ACHN (cell line): Measurements from ENCODE around the gene GCNT2.
A peak's percentile ranks its signal among the peaks of the same experiment; 100 is the strongest.
"Not testable (repeated sequence)": the region's sequence is repeated elsewhere in the genome, so short reads cannot be mapped to it uniquely, and the experiment has no call there.

Experiments
- DNase-seq: peaks from one replicate; pipeline ENCODE4 v3.0.0-alpha.2; 2015
- in situ Hi-C: cut with HindIII; loops from 2 replicates; pipeline ENCODE4 v1.10.0; 2017; ENCODE audit warnings: low sequenced_read_pairs, low pct_ligation_motif_present, low pct_unique_long_range_greater_than_20kb

Gene GCNT2

DNA sequence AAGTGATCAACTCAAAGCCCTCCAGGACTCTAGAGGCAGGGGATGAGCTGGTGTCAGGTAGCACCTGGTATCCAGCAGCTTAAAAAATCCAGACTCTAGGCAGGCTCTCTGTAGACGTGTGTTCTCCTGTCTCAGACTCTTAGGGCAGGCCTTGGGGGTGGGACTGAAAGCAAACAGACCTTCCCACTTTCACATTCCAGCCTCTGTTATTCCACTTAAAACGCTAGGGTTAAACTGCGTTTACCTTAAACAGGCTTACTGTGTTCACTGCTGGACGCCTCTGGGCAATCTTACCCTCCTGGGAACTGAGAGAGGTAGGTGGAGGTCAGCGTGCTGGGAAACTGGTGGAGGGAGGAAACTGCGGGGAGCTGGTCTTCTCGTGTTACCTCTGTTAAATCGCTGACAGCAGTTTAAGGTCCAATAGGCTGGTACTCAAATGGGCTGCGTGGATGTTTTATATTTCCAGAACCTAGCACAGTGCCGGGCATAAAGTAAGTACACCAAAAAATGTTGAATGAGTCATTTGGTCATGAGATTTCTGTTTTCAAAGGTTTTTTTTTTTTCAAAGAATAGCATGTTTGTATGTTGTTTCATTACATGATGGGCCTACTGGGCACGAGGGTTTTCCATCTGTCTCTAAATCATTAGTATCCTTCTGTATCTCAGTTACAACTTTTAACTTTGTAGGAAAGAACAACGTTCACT, at the start of gene GCNT2:
Gene GCNT2, plus strand, starts transcription at position 248 of the 705 bp plus-strand sequence. CDS start 7,561 bp downstream, outside the sequence.
- in situ Hi-C loops = no loop called here
- DNase-seq = peak; percentile 75

DNA sequence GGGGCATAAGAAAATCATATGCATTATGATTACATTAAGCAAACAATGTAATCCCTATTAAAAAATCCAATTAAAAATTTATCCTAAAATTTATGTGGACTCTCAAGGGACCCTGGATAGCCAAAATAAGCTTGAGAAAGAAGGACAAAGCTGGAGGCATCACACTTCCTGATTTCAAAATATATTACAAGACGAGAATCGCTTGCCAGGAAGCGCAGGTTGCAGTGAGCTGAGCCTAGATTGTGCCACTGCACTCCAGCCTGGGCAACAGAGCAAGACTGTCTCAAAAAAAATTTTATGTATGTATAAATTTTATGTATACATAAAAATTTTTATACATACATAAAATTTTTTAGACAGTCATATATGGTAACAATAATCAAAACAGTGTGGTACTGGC, 48.5 kb upstream of the GCNT2 start:
- no peak for DNase-seq
- in situ Hi-C loops = no loop called here

DNA sequence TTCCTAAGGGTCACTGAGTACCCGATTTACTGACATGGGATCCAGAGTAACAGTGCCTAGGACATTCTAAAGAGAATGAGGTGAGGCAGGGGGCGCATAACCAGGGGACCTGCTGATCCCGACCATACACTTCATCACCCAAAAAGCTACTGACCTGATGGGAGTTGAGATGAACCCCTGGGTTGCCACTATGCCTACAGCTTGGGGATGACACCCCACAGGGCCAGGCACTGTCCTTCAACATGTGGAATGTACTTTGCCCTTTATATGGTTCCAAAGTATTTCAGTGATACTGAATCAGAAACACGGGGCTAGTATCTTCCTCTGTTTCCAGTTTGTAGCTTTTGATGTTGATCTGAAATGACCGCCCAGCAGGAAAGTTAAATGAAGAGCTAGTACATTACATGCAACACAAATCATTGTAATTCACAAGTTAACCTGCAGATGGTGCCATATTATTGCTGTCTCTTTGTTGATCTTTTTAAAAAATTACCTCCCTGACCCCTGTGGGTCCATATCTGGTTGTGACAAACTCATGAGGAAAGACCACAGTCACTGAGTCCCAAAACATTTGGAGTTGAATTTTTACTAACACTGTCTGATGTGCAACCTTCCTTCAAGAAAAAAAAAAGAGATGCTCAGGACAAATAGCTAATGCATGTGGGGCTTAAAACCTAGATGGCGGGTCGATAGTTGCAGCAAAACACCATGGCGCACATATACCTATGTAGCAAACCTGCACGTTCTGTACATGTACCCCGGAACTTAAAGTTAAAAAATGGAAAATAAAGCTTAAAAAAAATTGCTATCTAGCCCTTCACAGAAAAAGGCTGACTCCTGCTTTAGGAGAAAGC, 42.7 kb upstream of the GCNT2 start:
- DNase-seq = peak; percentile 47
- in situ Hi-C loops = no loop called here

DNA sequence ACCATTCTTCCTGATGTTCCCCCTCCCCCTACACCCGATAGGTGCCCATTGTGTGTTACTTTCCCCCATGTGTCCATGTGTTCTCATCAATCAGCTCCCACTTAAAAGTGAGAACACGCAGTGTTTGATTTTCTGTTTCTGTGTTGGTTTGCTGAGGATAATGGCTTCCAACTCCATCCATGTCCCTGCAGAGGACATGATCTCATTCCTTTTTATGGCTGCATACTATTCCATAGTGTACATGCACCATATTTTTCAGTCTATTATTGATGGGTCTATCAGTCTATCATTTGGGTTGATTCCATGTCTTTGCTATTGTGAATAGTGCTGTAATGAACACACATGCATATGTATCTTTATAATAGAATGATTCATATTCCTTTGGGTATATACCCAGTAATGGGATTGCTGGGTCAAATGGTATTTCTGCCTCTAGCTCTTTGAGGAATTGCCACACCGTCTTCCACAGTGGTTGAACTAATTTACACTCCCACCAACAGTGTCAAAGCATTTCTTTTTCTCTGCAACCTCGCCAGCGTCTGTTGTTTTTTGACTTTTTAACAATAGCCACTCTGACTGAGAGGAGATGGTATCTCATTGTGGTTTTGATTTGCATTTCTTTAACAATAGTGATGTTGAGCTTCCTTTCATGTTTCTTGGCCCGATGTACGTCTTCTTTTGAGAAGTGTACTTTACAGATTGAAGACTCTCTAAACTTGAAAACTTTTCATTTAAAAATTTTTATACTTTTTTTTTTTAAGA, 41.0 kb upstream of the GCNT2 start:
- no peak for DNase-seq
- in situ Hi-C loops = no loop called here

DNA sequence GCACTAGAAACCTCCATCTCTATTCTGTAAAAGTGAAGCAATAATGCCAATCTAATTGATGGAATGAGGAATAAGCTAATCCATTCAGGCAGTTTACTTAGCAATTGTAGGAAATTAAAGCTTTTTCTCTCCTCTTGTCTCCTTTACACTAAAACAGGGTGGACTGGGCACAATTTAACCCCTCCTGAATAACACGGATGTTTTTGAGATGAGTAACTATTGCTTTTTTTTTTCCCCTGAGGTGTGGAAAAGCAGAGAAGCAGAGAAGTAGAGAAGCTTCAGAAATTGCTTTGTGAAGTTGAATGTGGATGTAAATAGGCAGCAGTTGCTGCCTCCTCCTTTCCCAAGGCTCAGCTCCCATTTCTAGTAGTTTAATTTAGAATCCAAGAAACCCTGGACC, 40.0 kb upstream of the GCNT2 start:
- peak; percentile 68 for DNase-seq
- in situ Hi-C loops = no loop called here

DNA sequence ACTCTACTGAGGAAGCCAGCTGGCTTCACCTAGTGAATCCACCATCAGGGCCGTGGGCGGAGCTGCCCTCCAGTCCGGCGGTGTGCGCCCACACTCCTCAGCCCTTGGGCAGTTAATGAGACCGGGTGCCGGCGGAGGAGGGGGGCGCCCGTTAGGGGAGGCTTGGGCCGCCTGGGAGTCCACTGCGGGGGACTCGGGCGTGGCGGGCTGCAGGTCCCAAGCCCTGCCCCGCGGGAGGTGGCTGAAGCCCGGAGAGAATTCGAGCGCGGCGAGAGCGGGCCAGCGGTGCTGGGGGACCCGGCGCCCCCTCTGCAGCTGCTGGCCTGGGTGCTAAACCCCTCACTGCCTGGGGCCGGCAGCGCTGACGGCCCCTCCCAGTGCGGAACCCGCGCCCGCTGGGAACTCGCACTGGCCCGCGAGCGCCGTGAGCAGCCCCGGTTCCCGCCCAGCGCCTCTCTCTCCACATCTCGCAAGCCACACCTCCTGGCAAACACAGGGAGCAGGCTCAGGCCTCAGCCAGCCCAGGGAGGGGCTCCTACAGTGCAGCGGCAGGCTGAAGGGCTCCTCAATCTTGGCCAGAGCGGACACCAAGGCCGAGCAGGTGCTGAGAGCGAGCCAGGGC, 38.4 kb upstream of the GCNT2 start:
- DNase-seq = no peak
- in situ Hi-C loops = no loop called here

DNA sequence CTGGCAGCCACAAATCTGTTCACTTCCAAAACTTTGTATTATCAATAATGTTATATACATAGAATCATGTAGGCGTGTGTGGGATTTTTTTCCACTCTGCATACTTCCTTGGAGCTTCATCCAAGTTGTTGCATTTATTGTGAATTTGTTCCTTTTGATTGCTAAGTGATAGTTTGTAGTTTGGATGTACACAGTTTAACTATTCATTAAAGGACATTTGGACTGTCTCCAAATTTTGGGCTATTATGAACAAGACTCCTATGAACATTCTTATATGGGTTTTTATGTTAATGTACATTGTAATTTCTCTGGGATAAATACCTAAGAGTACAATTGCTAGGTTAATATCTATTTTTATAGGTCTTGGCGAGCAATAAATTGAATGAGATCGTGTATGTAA, 36.2 kb upstream of the GCNT2 start:
- no peak for DNase-seq
- in situ Hi-C loops = no loop called here

DNA sequence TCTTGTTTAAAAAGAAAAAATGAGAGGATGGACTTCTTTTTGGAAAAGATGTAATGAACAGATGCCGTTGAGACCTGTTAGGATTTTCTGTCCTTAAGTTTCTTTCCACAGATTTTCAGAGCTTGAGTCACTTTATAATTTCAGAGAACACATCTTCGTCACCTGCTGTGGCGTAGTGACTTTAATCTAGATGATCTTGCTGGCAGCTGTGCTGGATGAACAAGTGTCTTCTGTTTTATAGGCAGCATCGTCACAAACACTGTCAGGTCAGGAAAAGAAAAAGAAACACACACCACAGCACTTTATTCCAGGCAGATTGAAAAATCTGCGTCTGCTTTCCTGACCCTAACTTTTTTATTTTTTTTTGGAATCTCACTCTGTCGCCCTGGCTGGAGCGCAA, 35.7 kb upstream of the GCNT2 start:
- in situ Hi-C loops = no loop called here
- DNase-seq = no peak

DNA sequence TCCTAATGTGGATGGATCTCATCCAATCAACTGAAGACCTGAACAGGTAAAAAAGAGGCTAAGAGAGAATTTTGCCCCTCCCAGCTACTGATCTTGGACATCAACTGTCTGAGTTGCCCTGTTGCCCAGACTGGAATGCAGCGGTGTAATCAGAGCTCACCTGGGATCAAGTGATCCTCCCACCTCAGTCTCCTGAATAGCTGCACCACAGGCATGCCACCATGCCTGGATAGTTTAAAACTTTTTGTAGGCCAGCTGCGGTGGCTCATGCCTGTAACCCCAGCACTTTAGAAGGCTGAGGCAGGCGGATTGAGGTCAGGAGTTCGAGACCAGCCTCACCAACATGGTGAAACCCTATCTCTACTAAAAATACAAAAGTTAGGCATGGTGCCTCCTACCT, 34.9 kb upstream of the GCNT2 start:
- in situ Hi-C loops = no loop called here
- DNase-seq = no peak

DNA sequence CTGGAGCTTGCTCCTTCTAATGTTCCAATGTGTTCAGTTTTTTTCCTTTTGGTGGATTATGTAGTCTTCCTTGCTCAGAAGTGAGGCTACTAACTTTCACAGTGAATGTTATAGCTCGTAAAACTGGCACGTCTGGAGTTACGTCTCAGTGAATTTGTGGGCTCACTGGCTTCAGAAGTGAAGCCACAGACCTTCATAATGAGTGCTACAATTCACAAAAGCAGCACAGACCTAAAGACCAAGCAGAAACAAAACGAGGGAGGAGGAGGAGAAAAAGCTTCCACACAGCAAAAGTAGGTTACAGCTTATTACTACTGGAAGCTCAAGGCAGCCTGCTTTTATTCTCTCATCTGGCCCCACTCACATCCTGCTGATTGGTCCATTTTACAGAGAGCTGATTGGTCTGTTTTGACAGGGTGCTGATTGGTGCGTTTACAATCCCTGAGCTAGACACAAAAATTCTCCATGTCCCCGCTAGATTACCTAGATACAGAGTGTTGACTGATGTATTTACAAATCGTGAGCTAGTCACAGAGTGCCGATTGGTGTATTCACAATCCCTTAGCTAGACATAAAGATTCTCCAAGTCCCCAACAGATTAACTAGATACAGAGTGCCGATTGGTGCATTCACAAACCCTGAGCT, 34.1 kb upstream of the GCNT2 start:
- DNase-seq, in situ Hi-C loops: not testable (repeated sequence)

DNA sequence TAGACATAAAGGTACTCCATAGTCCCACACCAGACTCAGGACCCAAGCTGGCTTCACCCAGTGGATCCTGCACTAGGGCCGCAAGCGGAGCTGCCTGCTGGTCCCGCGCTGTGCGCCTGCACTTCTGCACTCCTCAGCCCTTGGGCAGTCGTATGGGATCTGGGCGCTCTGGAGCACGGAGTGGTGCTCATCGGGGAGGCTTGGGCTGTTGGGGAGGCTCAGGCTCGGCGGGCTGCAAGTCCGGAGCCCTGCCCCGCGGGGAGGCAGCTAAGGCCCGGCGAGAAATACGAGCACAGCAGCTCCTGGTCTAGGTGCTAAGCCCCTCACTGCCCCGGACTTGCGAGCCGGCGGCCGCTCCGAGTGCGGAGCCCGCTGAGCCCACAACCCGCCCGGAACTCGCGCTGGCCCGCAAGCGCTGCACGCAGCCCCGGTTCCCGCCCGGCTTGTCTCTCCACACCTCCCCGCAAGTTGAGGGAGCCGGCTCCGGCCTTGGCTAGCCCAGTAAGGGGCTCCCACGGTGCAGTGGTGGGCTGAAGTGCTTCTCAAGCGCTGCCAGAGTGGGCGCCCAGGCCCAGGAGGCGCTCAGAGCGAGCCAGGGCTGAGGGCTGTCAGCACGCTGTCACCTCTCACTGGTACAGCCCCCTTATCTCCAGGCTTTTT, 33.4 kb upstream of the GCNT2 start:
- in situ Hi-C loops = no loop called here
- DNase-seq = no peak

DNA sequence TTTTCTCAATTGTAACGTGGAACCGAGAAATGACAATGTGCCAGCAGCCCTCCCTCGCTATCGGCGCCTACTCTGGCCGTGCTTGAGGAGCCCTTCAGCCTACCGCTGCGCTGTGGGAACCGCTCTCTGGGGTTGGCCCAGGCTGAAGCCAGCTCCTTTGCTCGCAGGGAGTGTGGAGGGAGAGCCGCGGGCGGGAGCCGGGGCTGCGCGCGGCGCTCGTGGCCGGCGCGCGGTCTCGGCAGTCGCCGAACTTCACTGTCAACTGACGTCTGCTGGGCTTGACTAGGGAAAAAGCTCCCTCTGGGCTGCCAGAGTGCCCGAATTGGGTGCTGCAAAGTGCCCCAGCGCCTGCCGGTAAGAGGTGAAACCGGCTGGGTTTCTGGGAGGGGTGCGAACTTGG, 29.7 kb upstream of the GCNT2 start:
- in situ Hi-C loops = no loop called here
- no peak for DNase-seq

DNA sequence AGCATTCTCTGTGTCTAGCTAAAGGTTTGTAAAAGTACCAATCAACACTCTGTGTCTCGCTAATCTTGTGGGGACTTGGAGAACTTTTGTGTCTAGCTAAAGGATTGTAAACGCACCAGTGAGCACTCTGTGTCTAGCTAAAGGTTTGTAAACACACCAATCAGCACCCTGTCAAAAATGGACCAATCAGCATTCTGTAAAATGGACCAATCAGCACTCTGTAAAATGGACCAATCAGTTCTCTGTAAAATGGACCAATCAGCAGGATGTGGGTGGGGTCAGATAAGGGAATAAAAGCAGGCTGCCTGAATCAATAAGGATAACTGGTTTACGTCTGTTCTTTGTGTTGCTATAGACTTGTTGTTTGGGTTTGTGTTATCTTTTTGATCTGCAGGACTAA, 29.2 kb upstream of the GCNT2 start:
- DNase-seq, in situ Hi-C loops: not testable (repeated sequence)

DNA sequence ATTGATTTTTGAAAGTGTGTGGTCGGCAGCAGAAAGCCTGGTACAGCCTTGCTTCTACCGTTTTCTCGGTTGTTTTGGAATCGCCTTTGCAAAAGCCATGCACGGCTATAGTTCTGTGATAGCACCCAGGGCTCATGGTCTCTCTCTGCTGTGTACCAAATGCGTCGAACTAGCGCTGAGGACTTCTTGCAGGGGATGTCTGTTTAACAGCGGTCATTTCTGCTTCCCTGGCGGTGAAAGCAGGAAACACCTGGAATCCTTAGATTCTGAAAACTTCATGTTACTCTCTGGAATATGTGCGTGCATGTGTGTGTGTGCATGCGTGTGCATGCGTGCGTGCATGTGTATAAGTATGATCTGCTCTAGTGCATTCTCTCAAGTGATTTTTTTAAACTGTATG, 26.1 kb upstream of the GCNT2 start:
- no peak for DNase-seq
- in situ Hi-C loops = no loop called here

DNA sequence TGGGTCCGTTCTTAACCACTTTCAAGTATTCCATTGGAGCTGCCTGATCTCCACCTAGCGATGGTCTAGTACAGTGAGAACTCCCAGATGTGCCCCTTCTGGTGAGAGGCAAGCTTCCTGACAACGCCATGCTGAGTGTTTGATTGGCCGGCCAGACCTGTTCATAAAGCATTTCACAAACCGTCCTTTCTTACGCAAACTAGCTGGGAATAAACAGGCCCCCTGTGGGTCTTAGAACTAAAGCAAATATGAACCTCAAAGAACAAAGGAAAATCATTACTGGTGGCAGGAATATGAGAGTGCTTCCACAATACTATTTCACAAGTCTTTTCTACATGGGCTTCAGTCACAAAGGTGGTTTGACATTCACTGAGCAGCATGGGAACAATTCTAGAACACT, 15.6 kb upstream of the GCNT2 start:
- DNase-seq = no peak
- in situ Hi-C loops = no loop called here

DNA sequence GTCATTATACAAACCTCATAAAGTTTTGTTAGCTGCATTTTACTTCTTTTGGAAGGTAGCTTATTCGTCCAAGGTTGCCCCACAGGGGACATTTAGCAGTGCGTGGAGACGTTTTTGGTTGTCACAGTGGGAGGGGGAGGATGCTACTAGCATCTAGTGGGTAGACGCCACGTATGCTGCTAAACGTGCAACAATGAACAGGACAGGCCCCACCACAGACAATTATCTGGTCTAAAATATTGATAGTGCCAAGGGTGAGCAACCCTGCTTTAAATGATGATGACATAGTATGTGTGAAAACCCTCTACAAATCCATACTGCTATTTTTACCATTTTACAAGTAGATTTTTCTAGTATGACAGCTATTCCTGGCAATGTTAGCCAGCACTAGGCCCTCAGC, 13.9 kb upstream of the GCNT2 start:
- DNase-seq = no peak
- in situ Hi-C loops = no loop called here

DNA sequence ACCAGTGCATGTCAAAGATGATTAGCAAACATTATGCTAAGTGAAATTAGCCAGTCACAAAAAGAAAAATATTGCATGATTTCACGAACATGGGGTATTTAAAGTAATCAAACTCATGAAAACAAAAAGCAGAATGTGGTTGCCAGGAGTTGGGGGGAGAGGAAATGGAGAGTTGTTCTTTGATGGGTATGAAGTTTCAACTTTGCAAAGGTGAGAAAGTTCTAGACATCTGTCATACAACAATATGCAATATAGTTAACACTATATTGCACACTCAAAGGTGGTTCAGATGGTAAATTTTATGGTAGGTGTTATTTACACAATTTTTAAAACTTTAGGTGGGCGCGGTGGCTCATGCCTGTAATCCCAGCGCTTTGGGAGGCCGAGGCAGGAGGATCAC, 13.4 kb upstream of the GCNT2 start:
- DNase-seq = no peak
- in situ Hi-C loops = no loop called here
